DMS53 (cell line): Measurements from ENCODE around the gene MAST4.
A peak's percentile ranks its signal among the peaks of the same experiment; 100 is the strongest.

Experiments
- DNase-seq: peaks from one replicate; lab custom pipeline; 2025; lab: John Stamatoyannopoulos, UW

MAST4 gene

GRCh38 chr5:67085616-67086015 is 489.4 kb downstream of the MAST4 start:
- peak; percentile 78 for DNase-seq

GRCh38 chr5:67089200-67089725 is 493.1 kb downstream of the MAST4 start:
- peak; percentile 62 for DNase-seq

- DNase-seq = no peak
These were observed 493.8 kb downstream of the MAST4 start for GRCh38 chr5:67090040-67090439.

- DNase-seq = no peak
These were observed 494.4 kb downstream of the MAST4 start for GRCh38 chr5:67090593-67090992.

GRCh38 chr5:67092535-67092934 is 496.3 kb downstream of the MAST4 start:
- DNase-seq = peak; percentile 36

GRCh38 chr5:67093279-67093678 is 497.1 kb downstream of the MAST4 start:
- peak; percentile 38 for DNase-seq

- DNase-seq = peak; percentile 10
These were observed 498.5 kb downstream of the MAST4 start for GRCh38 chr5:67094476-67095300.

GRCh38 chr5:67095346-67096171 is 499.4 kb downstream of the MAST4 start:
- peak; percentile 77 for DNase-seq

GRCh38 chr5:67098656-67099055 is 502.5 kb downstream of the MAST4 start:
- DNase-seq = no peak

- no peak for DNase-seq
These were observed 504.1 kb downstream of the MAST4 start for GRCh38 chr5:67100301-67100700.

- no peak for DNase-seq
These were observed 506.5 kb downstream of the MAST4 start for GRCh38 chr5:67102708-67103107.

GRCh38 chr5:67104859-67105258 is 508.7 kb downstream of the MAST4 start:
- no peak for DNase-seq

- DNase-seq = no peak
These were observed 509.1 kb downstream of the MAST4 start for GRCh38 chr5:67105270-67105669.

GRCh38 chr5:67106626-67107342 is 510.6 kb downstream of the MAST4 start:
- DNase-seq = no peak

GRCh38 chr5:67111779-67112178 is 515.6 kb downstream of the MAST4 start:
- peak; percentile 18 for DNase-seq

- peak; percentile 7 for DNase-seq
These were observed 519.1 kb downstream of the MAST4 start for GRCh38 chr5:67115246-67115645.

- no peak for DNase-seq
These were observed 519.6 kb downstream of the MAST4 start for GRCh38 chr5:67115817-67116216.

- no peak for DNase-seq
These were observed 521.9 kb downstream of the MAST4 start for GRCh38 chr5:67118050-67118620.

GRCh38 chr5:67119010-67119409 is 522.8 kb downstream of the MAST4 start:
- DNase-seq = no peak

GRCh38 chr5:67120032-67120431 is 523.8 kb downstream of the MAST4 start:
- DNase-seq = no peak

- DNase-seq = no peak
These were observed 527.6 kb downstream of the MAST4 start for GRCh38 chr5:67123819-67124218.

- DNase-seq = no peak
These were observed 528.4 kb downstream of the MAST4 start for GRCh38 chr5:67124556-67124955.
